GM12891 (cell line): Measurements from ENCODE around the gene CPE.

Experiments
- DNase-seq: peaks from one replicate; pipeline ENCODE4 v3.0.0; 2011; ENCODE audit warnings: low spot score; ENCODE audit not compliant: insufficient read length
- FAIRE-seq: peaks from 2 replicates; lab custom pipeline; 2011; peaks lifted over from hg19 to GRCh38; lab: Jason Lieb, UNC
- PAX5 ChIP-seq: IDR thresholded peaks from 2 replicates; pipeline ENCODE4 v1.6.1; 2011; ENCODE audit warnings: low read length, moderate library complexity, mild to moderate bottlenecking; ENCODE audit not compliant: insufficient read depth, severe bottlenecking
- POLR2A ChIP-seq: IDR thresholded peaks from 2 replicates; pipeline ENCODE4 v1.6.1; 2011; ENCODE audit warnings: low read depth, low read length, control low read depth
- POLR2AphosphoS5 ChIP-seq: IDR thresholded peaks from 2 replicates; pipeline ENCODE4 v1.6.1; 2011; ENCODE audit warnings: low read depth, low read length, control low read depth
- POU2F2 ChIP-seq: IDR thresholded peaks from 2 replicates; pipeline ENCODE4 v1.6.1; 2011; ENCODE audit warnings: low read depth, mild to moderate bottlenecking, control low read depth, low read length, moderate library complexity
- SPI1 ChIP-seq: IDR thresholded peaks from 2 replicates; pipeline ENCODE4 v1.6.1; 2011; ENCODE audit warnings: low read depth, low read length, control low read depth
- TAF1 ChIP-seq: IDR thresholded peaks from 2 replicates; pipeline ENCODE4 v1.6.1; 2011; ENCODE audit warnings: low read depth, low read length, control low read depth

CPE gene

DNA sequence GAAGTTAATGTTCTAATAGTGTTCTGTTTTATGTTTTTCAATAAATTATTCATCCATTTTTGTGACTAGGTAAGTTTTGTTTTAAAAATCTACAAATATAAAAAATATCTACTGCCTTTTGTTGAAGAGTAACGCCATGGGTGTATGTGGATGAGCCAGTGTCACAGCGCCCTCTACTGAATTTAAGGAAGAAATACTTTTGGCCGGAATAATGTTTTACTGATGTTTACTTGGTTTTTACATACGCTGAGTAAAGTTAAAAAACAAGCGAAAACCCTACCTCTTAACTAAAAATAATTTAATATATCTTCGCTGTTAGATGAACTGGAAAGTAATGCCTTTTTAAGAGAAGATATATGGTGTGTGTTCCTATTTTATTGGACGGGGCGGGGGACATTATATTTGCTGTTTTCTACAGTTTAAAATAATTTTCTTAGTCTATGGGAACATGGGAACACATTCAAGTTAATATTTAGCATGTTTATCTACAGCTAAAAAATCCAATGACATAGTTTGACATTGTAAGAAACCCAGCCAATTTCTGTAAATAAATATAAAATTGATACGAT lies 86.1 kb downstream of the CPE start:
- no peak for DNase-seq
- no peak for FAIRE-seq
- TF ChIP-seq SPI1: no peak
- no peak for TF ChIP-seq TAF1
- TF ChIP-seq POLR2A: no peak
- TF ChIP-seq POLR2AphosphoS5: no peak
- no peak for TF ChIP-seq POU2F2
- TF ChIP-seq PAX5: no peak

DNA sequence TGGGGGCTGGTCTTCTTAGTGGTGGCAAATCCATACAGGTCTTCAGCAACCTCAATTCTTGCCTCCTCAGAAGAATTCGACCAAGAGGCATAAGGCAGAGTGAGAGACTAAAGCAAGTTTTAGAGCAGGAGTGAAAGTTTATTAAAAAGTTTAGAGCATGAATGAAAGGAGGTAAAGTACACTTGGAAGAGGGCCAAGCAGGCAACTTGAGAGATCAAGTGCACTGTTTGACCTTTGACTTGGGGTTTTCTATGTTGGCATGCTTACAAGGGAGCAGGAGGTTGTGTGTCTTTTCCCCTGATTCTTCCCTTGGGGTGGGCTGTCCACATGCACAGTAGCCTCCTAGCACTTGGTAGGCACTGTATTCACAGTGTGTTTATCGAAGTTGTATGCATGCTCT lies 91.2 kb downstream of the CPE start:
- no peak for TF ChIP-seq PAX5
- no peak for TF ChIP-seq POU2F2
- no peak for TF ChIP-seq TAF1
- no peak for TF ChIP-seq POLR2AphosphoS5
- TF ChIP-seq POLR2A: no peak
- no peak for TF ChIP-seq SPI1

DNA sequence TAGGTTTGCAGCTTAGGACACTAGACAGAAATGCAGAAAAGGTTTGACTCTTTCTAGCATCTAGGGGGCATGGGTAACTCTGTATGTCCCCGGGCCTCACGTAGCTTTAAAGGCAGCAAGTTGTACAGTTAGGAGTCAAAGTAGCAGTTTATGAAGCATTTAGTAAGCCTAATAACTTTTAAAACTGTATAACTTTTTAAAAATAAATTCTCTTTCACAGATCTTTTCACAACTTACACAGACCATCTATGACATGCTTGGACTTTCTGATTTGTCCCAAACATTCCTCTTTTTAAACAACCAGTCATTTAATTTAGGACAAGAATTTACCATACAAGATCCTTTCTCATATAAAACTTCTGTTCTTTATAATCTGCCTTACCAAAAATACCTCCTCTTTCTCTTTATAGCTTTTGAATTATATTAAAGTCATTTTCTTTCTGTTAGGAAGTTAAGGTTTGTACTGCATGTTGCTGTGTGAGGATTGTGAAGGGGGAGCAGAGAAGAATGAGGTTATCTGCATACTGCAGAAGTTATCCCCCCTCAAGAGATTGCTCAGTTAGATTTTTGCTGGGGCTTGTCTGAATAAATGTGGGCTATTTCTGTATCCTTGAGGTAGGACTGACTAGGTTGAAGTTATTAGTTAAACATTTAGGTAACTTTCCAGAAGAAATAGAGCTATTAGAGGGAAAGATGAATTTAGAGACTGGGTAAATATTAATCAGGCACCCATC lies 94.3 kb downstream of the CPE start:
- FAIRE-seq (no peak), DNase-seq (no peak)
- TF ChIP-seq PAX5 (no peak), POLR2A (no peak), POLR2AphosphoS5 (no peak), POU2F2 (no peak), TAF1 (no peak), SPI1 (no peak)

More for the DNA sequence above, 91.2 kb downstream of the CPE start:
- DNase-seq (no peak), FAIRE-seq (no peak)

DNA sequence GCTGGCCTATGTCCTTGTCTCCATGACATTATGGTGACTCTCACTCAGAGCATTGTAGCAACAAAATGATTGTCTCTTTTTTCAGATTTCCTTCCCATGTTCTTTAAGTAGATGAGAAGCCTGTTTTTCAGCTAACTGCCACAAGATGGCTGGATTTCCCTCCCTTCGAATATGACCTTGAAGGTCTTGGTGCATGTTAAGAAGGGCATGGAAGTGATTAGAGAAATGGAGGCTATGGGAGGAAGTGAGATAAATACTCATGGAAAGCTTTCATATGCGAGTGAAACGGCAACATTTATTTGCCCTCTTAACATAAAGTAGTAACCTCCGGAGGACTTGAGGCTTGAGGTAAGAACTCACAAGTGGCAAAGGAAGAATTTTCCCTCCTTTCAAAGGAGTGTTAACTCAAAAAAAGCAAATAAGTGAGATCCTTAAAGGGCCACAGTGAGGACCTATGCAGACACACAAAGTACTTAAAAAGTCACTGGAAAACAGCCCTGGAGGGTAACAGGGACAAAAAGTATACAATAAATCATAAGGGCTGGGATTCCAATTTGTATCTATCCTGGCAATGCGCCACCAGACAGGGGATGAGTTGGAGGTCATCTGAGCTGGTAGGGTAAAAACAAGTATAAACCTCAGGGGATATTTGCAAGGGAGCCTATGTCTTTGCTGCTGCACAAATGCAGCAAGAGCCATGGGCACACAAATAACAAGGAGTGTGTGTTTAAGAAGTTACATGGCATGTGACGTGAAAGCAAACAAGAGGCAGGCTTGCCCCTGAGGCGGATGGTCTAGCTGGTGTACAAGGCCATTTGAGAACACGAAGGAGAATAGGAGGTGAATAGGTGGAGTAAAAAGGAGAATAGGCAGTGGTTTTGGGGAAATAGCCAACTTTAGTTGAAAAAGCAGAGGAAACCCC lies 96.2 kb downstream of the CPE start:
- DNase-seq: no peak
- FAIRE-seq: no peak
- TF ChIP-seq TAF1: no peak
- TF ChIP-seq POLR2AphosphoS5: no peak
- TF ChIP-seq SPI1: no peak
- TF ChIP-seq POU2F2: no peak
- TF ChIP-seq POLR2A: no peak
- TF ChIP-seq PAX5: no peak

DNA sequence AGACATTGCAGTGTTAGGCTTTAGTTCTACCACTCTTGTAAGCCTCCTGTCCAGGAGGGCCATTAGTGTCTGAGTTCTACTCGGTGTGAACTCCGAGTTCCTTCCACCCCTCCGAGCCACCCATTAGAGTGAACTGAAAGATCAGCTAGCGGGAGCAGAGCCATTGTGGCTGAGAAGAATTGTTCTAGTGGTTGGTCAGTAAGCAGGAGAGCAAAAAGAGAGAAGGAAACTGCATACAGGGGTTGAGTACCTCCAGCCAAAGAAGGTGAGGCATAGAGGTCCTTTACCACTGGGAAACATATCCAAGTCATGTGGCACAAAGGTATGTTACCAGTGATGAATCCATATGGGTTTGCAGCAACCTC lies 96.9 kb downstream of the CPE start:
- TF ChIP-seq SPI1 (no peak), PAX5 (no peak), TAF1 (no peak), POU2F2 (no peak), POLR2A (no peak), POLR2AphosphoS5 (no peak)
- DNase-seq (no peak), FAIRE-seq (no peak)

DNA sequence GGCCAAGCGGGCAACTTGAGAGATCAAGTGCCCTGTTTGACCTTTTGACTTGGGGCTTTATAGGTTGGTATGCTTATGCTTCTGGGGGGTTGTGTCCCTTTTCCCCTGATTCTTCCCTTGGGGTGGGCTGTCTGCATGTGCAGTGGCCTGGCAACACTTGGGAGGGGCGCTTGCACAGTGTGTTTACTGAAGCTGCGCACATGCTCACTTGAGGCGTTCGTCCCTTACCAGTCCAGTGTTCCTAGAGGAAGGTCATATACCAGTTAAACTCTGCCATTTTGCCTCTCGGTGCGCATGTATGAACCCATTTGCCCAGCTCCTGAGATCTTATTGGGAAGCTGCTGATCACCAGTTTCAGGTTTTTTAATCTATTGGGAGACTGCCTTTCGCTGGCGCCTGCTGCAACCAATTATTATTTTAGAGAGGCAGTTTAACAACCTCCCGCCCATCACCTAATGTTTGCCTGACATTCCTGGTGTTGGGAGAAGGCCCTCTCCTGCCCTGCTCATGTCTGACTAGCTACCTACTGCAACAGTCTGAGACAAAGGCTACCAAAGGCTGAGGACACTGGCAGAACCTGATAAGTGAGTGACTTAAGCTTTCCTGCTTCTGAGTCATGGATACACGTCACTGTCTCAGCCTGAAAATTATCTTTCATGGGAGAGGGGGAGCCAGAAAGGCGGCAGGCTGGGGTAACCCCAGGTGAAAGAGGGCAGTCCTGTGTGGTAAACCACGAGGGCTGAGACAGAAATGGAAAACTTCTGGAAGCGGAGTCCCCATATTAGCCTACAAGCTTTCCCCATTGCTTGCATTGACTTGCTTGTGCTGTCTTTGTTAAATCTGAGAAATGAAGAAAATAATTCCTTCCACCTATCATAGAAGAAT lies 97.6 kb downstream of the CPE start:
- DNase-seq: no peak
- TF ChIP-seq SPI1: no peak
- no peak for TF ChIP-seq POLR2A
- TF ChIP-seq PAX5: no peak
- no peak for TF ChIP-seq POLR2AphosphoS5
- no peak for TF ChIP-seq TAF1
- TF ChIP-seq POU2F2: no peak
- FAIRE-seq: no peak

DNA sequence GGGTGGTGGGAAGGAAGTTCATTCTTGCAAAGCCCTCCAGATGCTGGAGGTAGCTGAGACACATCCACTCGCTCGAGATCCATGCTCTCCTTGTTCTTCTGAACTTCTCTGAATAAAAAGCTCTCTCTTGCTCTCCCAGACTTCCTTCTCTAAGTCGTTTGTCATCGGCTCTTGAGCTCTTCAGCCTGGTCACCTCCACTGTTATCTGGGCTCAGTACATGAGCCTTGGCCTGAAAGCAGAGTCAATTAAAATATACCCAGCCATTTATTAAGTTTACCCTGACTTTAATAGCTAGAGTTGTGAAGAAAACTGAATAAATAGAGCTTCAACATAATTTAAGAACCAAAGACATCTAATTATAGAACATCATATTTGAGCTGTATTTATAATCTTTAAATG lies 99.0 kb downstream of the CPE start:
- FAIRE-seq (no peak), DNase-seq (no peak)
- TF ChIP-seq SPI1 (no peak), POU2F2 (no peak), TAF1 (no peak)

DNA sequence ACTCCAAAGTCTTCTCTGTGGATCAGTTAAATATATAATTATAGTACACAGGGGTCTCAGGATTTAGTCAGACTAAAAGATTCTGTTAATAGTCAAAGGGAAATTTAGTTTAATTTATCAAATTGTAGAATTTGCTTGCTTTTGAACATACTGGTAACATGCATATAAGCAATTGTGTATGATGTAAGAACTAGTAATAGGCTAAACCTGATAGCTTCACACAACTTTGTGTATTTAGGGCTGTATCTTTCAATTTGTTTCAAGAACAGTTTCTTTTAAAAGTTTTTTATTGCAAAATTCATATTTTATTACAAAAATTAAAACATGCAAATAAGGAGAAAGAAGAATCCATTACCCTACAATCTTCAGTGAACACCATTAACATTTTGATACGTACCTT lies 99.5 kb downstream of the CPE start:
- TF ChIP-seq POLR2AphosphoS5: no peak
- TF ChIP-seq POU2F2: no peak
- no peak for TF ChIP-seq PAX5
- no peak for TF ChIP-seq SPI1
- DNase-seq (no peak), FAIRE-seq (no peak)
